Neuronal stem cell (in vitro differentiated cells): ENCODE measurements around the gene COIL.
"Not testable (repeated sequence)": the region's sequence is repeated elsewhere in the genome, so short reads cannot be mapped to it uniquely, and the experiment has no call there.

ENCODE experiments used
- DNase-seq: peaks from one replicate; pipeline ENCODE4 v3.0.0-alpha.2; 2013; ENCODE audit warnings: low spot score
- H2AFZ ChIP-seq: one replicate; pipeline ENCODE4 v1.6.1; 2013; ENCODE audit warnings: mild to moderate bottlenecking, low read length, inconsistent platforms
- H2AK5ac ChIP-seq: 2 replicates; pipeline ENCODE4 v1.6.1; 2013; ENCODE audit warnings: low read depth, mild to moderate bottlenecking, inconsistent platforms, low read length, moderate library complexity, mixed read lengths
- H2BK120ac ChIP-seq: 2 replicates; pipeline ENCODE4 v1.6.1; 2013; ENCODE audit warnings: low read depth, mild to moderate bottlenecking, inconsistent platforms, low read length, moderate library complexity, mixed read lengths
- H2BK12ac ChIP-seq: one replicate; pipeline ENCODE4 v1.6.1; 2013; ENCODE audit warnings: low read length, inconsistent platforms
- H2BK15ac ChIP-seq: 2 replicates; pipeline ENCODE4 v1.6.1; 2013; ENCODE audit warnings: mild to moderate bottlenecking, low read length, inconsistent platforms, mixed read lengths
- H2BK5ac ChIP-seq: one replicate; pipeline ENCODE4 v1.6.1; 2013; ENCODE audit warnings: inconsistent platforms, mild to moderate bottlenecking, low read length, moderate library complexity
- H3K14ac ChIP-seq: one replicate; pipeline ENCODE4 v1.6.1; 2013; ENCODE audit warnings: low read length, inconsistent platforms
- H3K18ac ChIP-seq: 2 replicates; pipeline ENCODE4 v1.6.1; 2013; ENCODE audit warnings: low read length, inconsistent platforms
- H3K23ac ChIP-seq: 2 replicates; pipeline ENCODE4 v1.6.1; 2013; ENCODE audit warnings: low read depth, mild to moderate bottlenecking, mixed read lengths, low read length, inconsistent platforms; ENCODE audit not compliant: poor library complexity
- H3K27ac ChIP-seq: replicated peaks from 3 replicates; pipeline ENCODE4 v1.5.1; 2013; ENCODE audit warnings: low read length, inconsistent platforms
- H3K27me3 ChIP-seq, 3 experiments: 2 replicates each; pipeline ENCODE4 v1.6.1; 2013; ENCODE audit warnings: low read length in 3 of 3, mild to moderate bottlenecking in 2 of 3, inconsistent platforms in 1 of 3, low read depth in 1 of 3, mixed read lengths in 1 of 3, moderate library complexity in 1 of 3; ENCODE audit not compliant: control insufficient read depth in 3 of 3, insufficient read depth in 3 of 3
- H3K36me3 ChIP-seq, 2 donors: replicated peaks in 1 of 2; 2 replicates each; pipeline ENCODE4 v1.6.1; 2013; ENCODE audit warnings: low read length in 2 of 2; ENCODE audit not compliant: control insufficient read depth in 2 of 2, insufficient read depth in 2 of 2
- H3K4ac ChIP-seq: 2 replicates; pipeline ENCODE4 v1.6.1; 2013; ENCODE audit warnings: inconsistent platforms, mild to moderate bottlenecking, low read length, moderate library complexity
- H3K4me1 ChIP-seq, 2 donors: 1 replicate in 1 of 2; 2 replicates in 1 of 2; pipeline ENCODE4 v1.6.1; 2013; ENCODE audit warnings: low read length in 2 of 2, low read depth in 1 of 2; ENCODE audit not compliant: control insufficient read depth in 2 of 2, insufficient read depth in 1 of 2
- H3K4me2 ChIP-seq: one replicate; pipeline ENCODE4 v1.6.1; 2013; ENCODE audit warnings: mild to moderate bottlenecking, low read length, inconsistent platforms; ENCODE audit not compliant: insufficient read depth, poor library complexity, severe bottlenecking
- H3K4me3 ChIP-seq, 2 donors: 2 replicates each; pipeline ENCODE4 v1.5.1; 2013; ENCODE audit warnings: low read length in 2 of 2, mild to moderate bottlenecking in 2 of 2, inconsistent platforms in 1 of 2, moderate library complexity in 1 of 2
- H3K79me1 ChIP-seq: one replicate; pipeline ENCODE4 v1.6.1; 2013; ENCODE audit warnings: low read depth, mild to moderate bottlenecking, inconsistent platforms, low read length, moderate library complexity
- H3K9ac ChIP-seq: one replicate; pipeline ENCODE4 v1.6.1; 2013; ENCODE audit warnings: mild to moderate bottlenecking, low read depth, low read length, inconsistent platforms; ENCODE audit not compliant: poor library complexity
- H3K9me3 ChIP-seq, 2 donors: replicated peaks in 1 of 2; 2 replicates each; pipeline versions ENCODE3 to v1.6.1; 2013; ENCODE audit warnings: low read length in 2 of 2, mild to moderate bottlenecking in 2 of 2, inconsistent platforms in 1 of 2, low read depth in 1 of 2, mixed read lengths in 1 of 2, moderate library complexity in 1 of 2; ENCODE audit not compliant: control insufficient read depth in 2 of 2, insufficient read depth in 1 of 2
- H4K8ac ChIP-seq: one replicate; pipeline ENCODE4 v1.6.1; 2013; ENCODE audit warnings: low read depth, mild to moderate bottlenecking, inconsistent platforms, low read length, moderate library complexity
- H4K91ac ChIP-seq: one replicate; pipeline ENCODE4 v1.6.1; 2013; ENCODE audit warnings: low read length, low read depth, mild to moderate bottlenecking, inconsistent platforms; ENCODE audit not compliant: poor library complexity
- WGBS, 2 donors: extraction: QIAGEN DNeasy Blood & Tissue Kit; methylation state at CpG; one replicate each; pipeline ENCODE4 v1.1.7; 2013; ENCODE audit warnings: missing lambda C conversion rate in 2 of 2, mixed read lengths in 1 of 2; ENCODE audit not compliant: insufficient read length in 2 of 2, insufficient replicate concordance in 1 of 2; ENCODE audit errors: extremely low coverage in 2 of 2; 5-methylcytosine and 5-hydroxymethylcytosine counted together

COIL gene

GRCh38 chr17:56965681-56966080 lies 4.8 kb upstream of the COIL start:
- no CpG with 5 or more reads among the region's 6 CpGs for WGBS, 2 donors
- not testable (repeated sequence) for H3K79me1 ChIP-seq, H3K4me3 ChIP-seq, H2BK5ac ChIP-seq, H3K18ac ChIP-seq, H3K36me3 ChIP-seq, H4K91ac ChIP-seq, H3K4me2 ChIP-seq, H2BK12ac ChIP-seq, DNase-seq, H3K4ac ChIP-seq, H3K4me1 ChIP-seq, H4K8ac ChIP-seq, H2AK5ac ChIP-seq, H3K9me3 ChIP-seq, H3K14ac ChIP-seq, H3K23ac ChIP-seq, H3K9ac ChIP-seq, H2BK120ac ChIP-seq, H2BK15ac ChIP-seq, H3K27ac ChIP-seq, H3K27me3 ChIP-seq, H2AFZ ChIP-seq

- DNase-seq, H4K91ac ChIP-seq, H2BK12ac ChIP-seq, H3K9me3 ChIP-seq, H3K4me3 ChIP-seq, H3K27ac ChIP-seq, H3K9ac ChIP-seq, H2BK5ac ChIP-seq, H3K79me1 ChIP-seq, H3K36me3 ChIP-seq, H3K4me1 ChIP-seq, H3K14ac ChIP-seq, H2AK5ac ChIP-seq, H4K8ac ChIP-seq, H3K4ac ChIP-seq, H3K23ac ChIP-seq, H2AFZ ChIP-seq, H2BK120ac ChIP-seq, H2BK15ac ChIP-seq, H3K27me3 ChIP-seq, H3K18ac ChIP-seq, H3K4me2 ChIP-seq: not testable (repeated sequence)
- WGBS, 2 donors: no CpG with 5 or more reads among the region's 9 CpGs
Measured at GRCh38 chr17:56965241-56965640, 4.4 kb upstream of the COIL start.

GRCh38 chr17:56956992-56957391 lies 3.9 kb downstream of the COIL start:
- peaks cover 0 to 2% of the 10 kb centered on the region in 2 donors for H3K9me3 ChIP-seq
- no peak overlapping the region for H3K23ac ChIP-seq
- no peak overlapping the region for H2BK15ac ChIP-seq
- H3K27ac ChIP-seq: no peak overlapping the region
- H3K4me2 ChIP-seq: no peak overlapping the region
- H3K14ac ChIP-seq: no peak overlapping the region
- peaks cover 6% of the 10 kb centered on the region for H3K79me1 ChIP-seq
- no peak overlapping the region for H3K4ac ChIP-seq
- no peak overlapping the region for H2BK12ac ChIP-seq
- no CpG with 5 or more reads among the region's 5 CpGs for WGBS, 2 donors
- no peak overlapping the region for H2BK120ac ChIP-seq
- peaks cover 2 to 3% of the 10 kb centered on the region in 2 donors for H3K4me1 ChIP-seq
- H3K27me3 ChIP-seq: no peaks in the 10 kb centered on the region
- no peak overlapping the region for H2AK5ac ChIP-seq
- peaks cover 0 to 38% of the 10 kb centered on the region in 2 donors for H3K36me3 ChIP-seq
- no peak overlapping the region for H4K8ac ChIP-seq
- no peak overlapping the region for H4K91ac ChIP-seq
- no peak overlapping the region for H3K4me3 ChIP-seq
- H2AFZ ChIP-seq: no peak overlapping the region
- DNase-seq: no peak
- no peak overlapping the region for H2BK5ac ChIP-seq
- no peak overlapping the region for H3K18ac ChIP-seq
- no peak overlapping the region for H3K9ac ChIP-seq

GRCh38 chr17:56949595-56949994 lies 11.3 kb downstream of the COIL start:
- Histone ChIP-seq H3K27ac (no peak overlapping the region), H3K79me1 (no peaks in the 10 kb centered on the region), H4K91ac (no peak overlapping the region), H2BK120ac (no peak overlapping the region), H3K4me1 (no peaks in the 10 kb centered on the region), H3K18ac (no peak overlapping the region), H3K9ac (no peak overlapping the region), H2BK12ac (no peak overlapping the region), H4K8ac (no peak overlapping the region), H3K14ac (no peak overlapping the region), H3K4me3 (no peak overlapping the region), H3K9me3 (peaks cover 0 to 2% of the 10 kb centered on the region in 2 donors), H3K4me2 (no peak overlapping the region), H3K4ac (no peak overlapping the region), H2BK15ac (no peak overlapping the region), H2AK5ac (no peak overlapping the region), H3K36me3 (peaks cover 10 to 83% of the 10 kb centered on the region in 2 donors), H3K23ac (no peak overlapping the region), H2AFZ (no peak overlapping the region), H3K27me3 (no peaks in the 10 kb centered on the region), H2BK5ac (no peak overlapping the region)
- no CpG with 5 or more reads among the region's 3 CpGs for WGBS, 2 donors
- DNase-seq: no peak
